Endothelial cell of umbilical vein (primary cell): Measurements from ENCODE around the gene TBC1D17. TPM values are rescaled to one million over a fixed set of nuclear protein-coding genes. Genes with fewer than 3 reads are reported as not detected.

Experiments used
- BruUV-seq: library from RNA; stranded (reverse); fragments of 400-500 nt; replicated peaks from 2 replicates; lab custom pipeline; 2021; lab: Mats Ljungman, UMichigan
- CTCF ChIA-PET: fragments of 300-600, 350-600 bp; sonication (Branson Sonifier 250); formaldehyde crosslinking; loops from one replicate; lab custom pipeline; 2021; ENCODE audit warnings: antibody characterized with exemption, inconsistent platforms; lab: Charles Lee
- POLR2A ChIA-PET: fragments of 300-600, 350-600 bp; sonication (Branson Sonifier 250); formaldehyde crosslinking; loops from one replicate; lab custom pipeline; 2021; ENCODE audit warnings: antibody characterized with exemption, inconsistent platforms; lab: Charles Lee
- DNase-seq: peaks from one replicate; pipeline ENCODE4 v3.0.0-alpha.2; 2011; ENCODE audit warnings: low read depth, low spot score
- FAIRE-seq: peaks from 2 replicates; lab custom pipeline; 2011; peaks lifted over from hg19 to GRCh38; lab: Jason Lieb, UNC
- H2AFZ ChIP-seq: 2 replicates; pipeline ENCODE4 v1.6.0; 2012; ENCODE audit warnings: low read depth, low read length, control low read depth, inconsistent platforms
- H3K27ac ChIP-seq: 2 replicates; pipeline ENCODE4 v1.5.1; 2011; ENCODE audit warnings: low read depth, mild to moderate bottlenecking, control low read depth, low read length, moderate library complexity; ENCODE audit not compliant: insufficient read depth
- H3K27me3 ChIP-seq, 2 experiments: 2 replicates each; pipeline versions ENCODE4 v1.6.0 to v1.6.1; 2011; ENCODE audit warnings: low read length in 2 of 2, mixed read lengths in 1 of 2; ENCODE audit not compliant: control insufficient read depth in 2 of 2, insufficient read depth in 2 of 2
- H3K36me3 ChIP-seq, 2 experiments: 2 replicates in 1 of 2; 3 replicates in 1 of 2; pipeline ENCODE4 v1.5.1; 2011; ENCODE audit warnings: low read length in 2 of 2, mild to moderate bottlenecking in 1 of 2, moderate library complexity in 1 of 2; ENCODE audit not compliant: control insufficient read depth in 2 of 2, insufficient read depth in 2 of 2; ENCODE audit errors: extremely low read depth in 1 of 2
- H3K4me1 ChIP-seq: 3 replicates; pipeline ENCODE4 v1.5.1; 2011; ENCODE audit warnings: mild to moderate bottlenecking, low read length; ENCODE audit not compliant: control insufficient read depth, insufficient read depth; ENCODE audit errors: extremely low read depth
- H3K4me2 ChIP-seq: 2 replicates; pipeline ENCODE4 v1.6.1; 2011; ENCODE audit warnings: low read length, control low read depth, mixed read lengths; ENCODE audit not compliant: insufficient read depth
- H3K4me3 ChIP-seq, 3 experiments: fragments of 200-600 bp in 1 of 3; sonication (generic), shearing (Covaris generic) in 1 of 3; replicated peaks in 1 of 3; 2 replicates each; pipeline ENCODE4 v1.5.1; 2011 to 2016; ENCODE audit warnings: control low read depth in 3 of 3, low read length in 3 of 3, mild to moderate bottlenecking in 2 of 3, inconsistent platforms in 1 of 3, low read depth in 1 of 3, moderate library complexity in 1 of 3; ENCODE audit not compliant: insufficient read depth in 1 of 3
- H3K79me2 ChIP-seq: 2 replicates; pipeline ENCODE4 v1.6.0; 2012; ENCODE audit warnings: low read length, inconsistent platforms; ENCODE audit not compliant: control insufficient read depth, insufficient read depth
- H3K9ac ChIP-seq: replicated peaks from 2 replicates; pipeline ENCODE3; 2011; ENCODE audit warnings: low read length, control low read depth; ENCODE audit not compliant: insufficient read depth; ENCODE audit errors: extremely low read depth
- H3K9me1 ChIP-seq: replicated peaks from 3 replicates; pipeline ENCODE4 v1.6.0; 2011; ENCODE audit warnings: mild to moderate bottlenecking, low read length; ENCODE audit not compliant: control insufficient read depth, insufficient read depth; ENCODE audit errors: extremely low read depth
- H3K9me3 ChIP-seq: replicated peaks from 2 replicates; pipeline ENCODE4 v1.5.1; 2012; ENCODE audit warnings: low read length, inconsistent platforms; ENCODE audit not compliant: control insufficient read depth, insufficient read depth
- H4K20me1 ChIP-seq: replicated peaks from 2 replicates; pipeline ENCODE3; 2011; ENCODE audit warnings: mild to moderate bottlenecking, low read length; ENCODE audit not compliant: control insufficient read depth, insufficient read depth; ENCODE audit errors: extremely low read depth
- CTCF ChIP-seq, 2 donors: IDR thresholded peaks; 1 replicate in 1 of 2; 2 replicates in 1 of 2; pipeline ENCODE4 v1.5.1; 2011; ENCODE audit warnings: low read length in 2 of 2, mild to moderate bottlenecking in 2 of 2, moderate library complexity in 2 of 2, control low read depth in 1 of 2, inconsistent platforms in 1 of 2, low read depth in 1 of 2; ENCODE audit not compliant: insufficient read depth in 1 of 2; ENCODE audit errors: extremely low read depth in 1 of 2
- EZH2 ChIP-seq: IDR thresholded peaks from 2 replicates; pipeline ENCODE4 v1.6.1; 2012; ENCODE audit warnings: borderline replicate concordance, low read depth, mild to moderate bottlenecking, moderate library complexity, low read length, inconsistent platforms; ENCODE audit not compliant: severe bottlenecking
- FOS ChIP-seq: IDR thresholded peaks from 2 replicates; pipeline ENCODE4 v1.6.1; 2011; ENCODE audit warnings: mild to moderate bottlenecking, low read length, moderate library complexity, borderline replicate concordance; ENCODE audit not compliant: insufficient read depth
- GATA2 ChIP-seq: IDR thresholded peaks from 2 replicates; pipeline ENCODE4 v1.7.0; 2011; ENCODE audit warnings: low read depth, mild to moderate bottlenecking, moderate library complexity, mixed read lengths, low read length; ENCODE audit not compliant: insufficient read length, insufficient read depth
- JUN ChIP-seq: IDR thresholded peaks from 2 replicates; pipeline ENCODE4 v1.6.1; 2011; ENCODE audit warnings: borderline replicate concordance, low read depth; ENCODE audit not compliant: insufficient read length, insufficient read depth
- MAX ChIP-seq: IDR thresholded peaks from 2 replicates; pipeline ENCODE4 v1.6.1; 2011; ENCODE audit not compliant: insufficient read depth, insufficient read length
- MYC ChIP-seq: IDR thresholded peaks from one replicate; pipeline ENCODE4 v1.6.1; 2011; ENCODE audit warnings: mild to moderate bottlenecking, low read depth, low read length
- POLR2A ChIP-seq: IDR thresholded peaks from 2 replicates; pipeline ENCODE4 v1.6.1; 2012; ENCODE audit warnings: low read depth, mild to moderate bottlenecking, control low read depth, low read length
- POLR2AphosphoS5 ChIP-seq: IDR thresholded peaks from 2 replicates; pipeline ENCODE4 v1.6.1; 2012; ENCODE audit warnings: low read depth, mild to moderate bottlenecking, control low read depth, low read length, moderate library complexity; ENCODE audit not compliant: insufficient read depth
- dilution Hi-C: fragments of 300-500 bp; cut with MboI; formaldehyde crosslinking; loops from one replicate; pipeline ENCODE4 v1.15.0; 2019; ENCODE audit warnings: low sequenced_read_pairs; ENCODE audit not compliant: extremely low pct_ligation_motif_present
- intact Hi-C: fragments of 100-400 bp; cut with micrococcal nuclease; formaldehyde crosslinking; loops from one replicate; pipeline ENCODE4 v1.10.0; 2022
- polyA plus RNA-seq, 4 experiments: library from polyadenylated mRNA; depleted of rRNA in 3 of 4; stranded (reverse) in 3 of 4; unstranded in 1 of 4; fragments of >200 nt; gene quantifications; 2 replicates each; pipeline versions ENCODE4 v1.2.1 to v1.2.3, GENCODE V29; 2011 to 2012; ENCODE audit warnings: missing spikeins in 1 of 4
- total RNA-seq: library from RNA; stranded (reverse); gene quantifications from 2 replicates; pipeline ENCODE4 v1.2.3, GENCODE V29; 2021

The TBC1D17 gene
- total and polyA plus RNA-seq, 2 donors (not counting 3 experiments of a cell fraction or from before 2014, with no cell fraction given) = 34.2 to 39.3 TPM

GRCh38 chr19:49910179-49910578, 32.7 kb downstream of the TBC1D17 start:
- Histone ChIP-seq H4K20me1 (no peaks in the 10 kb centered on the region), H3K27ac (no peak overlapping the region), H3K27me3 (no peaks in the 10 kb centered on the region), H3K4me1 (no peaks in the 10 kb centered on the region), H3K79me2 (peaks cover 6% of the 10 kb centered on the region), H3K9ac (no peak overlapping the region), H3K4me3 (no peak overlapping the region), H3K9me3 (no peaks in the 10 kb centered on the region), H3K4me2 (no peak overlapping the region), H2AFZ (no peak overlapping the region), H3K36me3 (peaks cover 8 to 30% of the 10 kb centered on the region in 2 experiments), H3K9me1 (no peaks in the 10 kb centered on the region)
- dilution Hi-C loops = no loop called here
- POLR2A ChIA-PET = no interaction called here
- CTCF ChIA-PET = no interaction called here
- FAIRE-seq = no peak
- DNase-seq = no peak
- BruUV-seq = no TSS peak
- TF ChIP-seq CTCF (IDR thresholded peaks at IDR 0.05; ENCODE audit: extremely low read depth in 1 of 2, insufficient read depth in 1 of 2, low read depth in 1 of 2, low read length in 2 of 2) (no peak), MAX (no peak), POLR2A (no peak), FOS (no peak), GATA2 (no peak), EZH2 (no peak), JUN (no peak), POLR2AphosphoS5 (no peak), MYC (no peak)
- intact Hi-C loops = no loop called here
